A549 (cell line): ENCODE measurements around the gene SLC37A1. TPM values are rescaled to one million over a fixed set of nuclear protein-coding genes. Genes with fewer than 3 reads are reported as not detected.

ENCODE experiments used
- ATAC-seq, 2 experiments: fragments of 200-7000 bp in 1 of 2; fragments of >200 bp in 1 of 2; cut with Nextera tagmentation in 1 of 2; cut with Tn5 transposase in 1 of 2; 3 replicates each; pipeline versions ENCODE4 v1.8.0 to v1.9.1; 2018 to 2020; ENCODE audit warnings: mild to moderate bottlenecking in 1 of 2, moderate library complexity in 1 of 2
- CTCF ChIA-PET: fragments of 300-600 bp; sonication (Branson Sonifier 250); formaldehyde crosslinking; extraction: SDS; loops from one replicate; lab custom pipeline; 2021; ENCODE audit warnings: antibody characterized with exemption, inconsistent platforms; lab: Yijun Ruan, JAX
- POLR2A ChIA-PET: fragments of 350-600 bp; formaldehyde crosslinking; extraction: SDS; loops from one replicate; lab custom pipeline; 2021; ENCODE audit warnings: antibody characterized with exemption, inconsistent platforms; lab: Yijun Ruan, JAX
- DNase-seq, 2 experiments: peaks; one replicate each; pipeline versions ENCODE4 v3.0.0 to v3.0.0-alpha.2; 2011 to 2016; ENCODE audit warnings: low read depth in 1 of 2, low spot score in 1 of 2
- FAIRE-seq: peaks from 2 replicates; lab custom pipeline; 2011; peaks lifted over from hg19 to GRCh38; lab: Jason Lieb, UNC
- H3K27ac ChIP-seq, 2 experiments: fragments of >200 bp; sonication (Bioruptor Twin); formaldehyde crosslinking; 3 replicates each; pipeline ENCODE4 v1.5.1; 2016 to 2017
- H3K4me1 ChIP-seq: fragments of >200 bp; sonication (Bioruptor Twin); formaldehyde crosslinking; 3 replicates; pipeline ENCODE4 v1.6.1; 2016
- H3K4me2 ChIP-seq: fragments of >200 bp; sonication (Bioruptor Twin); formaldehyde crosslinking; 3 replicates; pipeline ENCODE4 v1.6.1; 2016
- H3K4me3 ChIP-seq: fragments of >200 bp; sonication (Bioruptor Twin); formaldehyde crosslinking; 3 replicates; pipeline ENCODE4 v1.5.1; 2016
- H3K9me3 ChIP-seq: fragments of >200 bp; sonication (Bioruptor Twin); formaldehyde crosslinking; 3 replicates; pipeline ENCODE4 v1.6.1; 2016
- CEBPB ChIP-seq, 2 experiments: fragments of >200 bp in 1 of 2; sonication (Bioruptor Twin) in 1 of 2; formaldehyde crosslinking in 1 of 2; IDR thresholded peaks; 2 replicates each; pipeline ENCODE4 v1.6.1; 2012 to 2016
- CHD2 ChIP-seq: fragments of 150-350 bp; IDR thresholded peaks from 2 replicates; pipeline ENCODE4 v1.6.1; 2014; ENCODE audit warnings: low read length; ENCODE audit not compliant: partially characterized antibody
- CTCF ChIP-seq: fragments of >200 bp; sonication (Bioruptor Twin); formaldehyde crosslinking; IDR thresholded peaks from 3 replicates; pipeline ENCODE4 v1.5.1; 2016
- EP300 ChIP-seq, 2 experiments: fragments of >200 bp; sonication (Bioruptor Twin); formaldehyde crosslinking; IDR thresholded peaks; 2 replicates in 1 of 2; 3 replicates in 1 of 2; pipeline ENCODE4 v1.6.1; 2016 to 2017
- ESRRA ChIP-seq: fragments of 150-350 bp; IDR thresholded peaks from 2 replicates; pipeline ENCODE4 v1.6.1; 2014; ENCODE audit warnings: mild to moderate bottlenecking, low read length, borderline replicate concordance
- FOSB ChIP-seq: fragments of 250-450 bp; sonication (Bioruptor Pico); IDR thresholded peaks from 2 replicates; pipeline ENCODE4 v1.5.0; 2020; ENCODE audit warnings: mild to moderate bottlenecking, moderate library complexity
- FOSL2 ChIP-seq, 2 experiments: fragments of 450-650 bp in 1 of 2; fragments of >200 bp in 1 of 2; sonication (Bioruptor Twin) in 1 of 2; formaldehyde crosslinking; IDR thresholded peaks; 2 replicates each; pipeline versions ENCODE4 v1.5.0 to v1.6.1; 2016 to 2020; ENCODE audit warnings: mild to moderate bottlenecking in 1 of 2, moderate library complexity in 1 of 2
- GATA3 ChIP-seq: IDR thresholded peaks from 2 replicates; pipeline ENCODE4 v1.6.1; 2012; ENCODE audit warnings: borderline replicate concordance
- HES2 ChIP-seq: fragments of >200 bp; sonication (Bioruptor Twin); formaldehyde crosslinking; IDR thresholded peaks from 2 replicates; pipeline ENCODE4 v1.6.1; 2016
- HEYL ChIP-seq: fragments of 250-450 bp; sonication (Bioruptor Pico); IDR thresholded peaks from 2 replicates; pipeline ENCODE4 v1.8.0; 2021; ENCODE audit warnings: mild to moderate bottlenecking, moderate library complexity
- JUN ChIP-seq, 2 experiments: fragments of >200 bp; sonication (Bioruptor Twin); formaldehyde crosslinking; IDR thresholded peaks; 2 replicates in 1 of 2; 3 replicates in 1 of 2; pipeline ENCODE4 v1.6.1; 2016 to 2017
- KDM5A ChIP-seq: fragments of 200-600 bp; sonication (generic); IDR thresholded peaks from 2 replicates; pipeline ENCODE4 v1.6.1; 2016; ENCODE audit warnings: antibody characterized with exemption, mild to moderate bottlenecking
- MAFK ChIP-seq: fragments of 450-650 bp; IDR thresholded peaks from 2 replicates; pipeline ENCODE4 v1.6.1; 2014; ENCODE audit not compliant: partially characterized antibody
- MAZ ChIP-seq: fragments of 150-350 bp; IDR thresholded peaks from 2 replicates; pipeline ENCODE4 v1.6.1; 2014; ENCODE audit warnings: antibody characterized with exemption, low read depth, low read length, borderline replicate concordance
- MYC ChIP-seq: IDR thresholded peaks from 2 replicates; pipeline ENCODE4 v1.6.1; 2012; ENCODE audit warnings: mild to moderate bottlenecking, inconsistent platforms, low read length, improper control_type of control experiment, borderline replicate concordance
- NFE2L2 ChIP-seq: fragments of 150-350 bp; conservative IDR thresholded peaks from 2 replicates; pipeline ENCODE4 v1.6.1; 2014; ENCODE audit warnings: low read length
- NPAS2 ChIP-seq: fragments of 250-450 bp; sonication (Bioruptor Pico); IDR thresholded peaks from 2 replicates; pipeline ENCODE4 v1.8.0; 2022; ENCODE audit warnings: mild to moderate bottlenecking, moderate library complexity, borderline replicate concordance
- RARB ChIP-seq: fragments of 250-450 bp; sonication (Bioruptor Pico); IDR thresholded peaks from 2 replicates; pipeline ENCODE4 v1.8.0; 2021; ENCODE audit warnings: mild to moderate bottlenecking, moderate library complexity
- RCOR1 ChIP-seq: fragments of 150-350 bp; IDR thresholded peaks from 2 replicates; pipeline ENCODE4 v1.6.1; 2014; ENCODE audit warnings: antibody characterized with exemption, low read length, low read depth
- RFX5 ChIP-seq: fragments of 450-650 bp; IDR thresholded peaks from 2 replicates; pipeline ENCODE4 v1.7.1; 2014; ENCODE audit warnings: antibody characterized with exemption, mild to moderate bottlenecking, moderate library complexity
- TFCP2L1 ChIP-seq: fragments of 250-450 bp; sonication (Bioruptor Pico); IDR thresholded peaks from 2 replicates; pipeline ENCODE4 v1.5.0; 2021; ENCODE audit warnings: mild to moderate bottlenecking
- ZC3H11A ChIP-seq: fragments of 450-650 bp; IDR thresholded peaks from 2 replicates; pipeline ENCODE4 v1.6.1; 2014; ENCODE audit warnings: antibody characterized with exemption, mild to moderate bottlenecking
- ZFP36 ChIP-seq: fragments of 450-650 bp; IDR thresholded peaks from 2 replicates; pipeline ENCODE4 v1.6.1; 2014; ENCODE audit warnings: borderline replicate concordance; ENCODE audit not compliant: partially characterized antibody
- ZNF302 ChIP-seq: fragments of 250-450 bp; sonication (Bioruptor Pico); IDR thresholded peaks from 2 replicates; pipeline ENCODE4 v1.9.0; 2021; ENCODE audit warnings: inconsistent platforms, mild to moderate bottlenecking, moderate library complexity
- WGBS: methylation state at CpG from one replicate; pipeline ENCODE4 v1.1.6; 2017; ENCODE audit errors: missing lambda C conversion rate; 5-methylcytosine and 5-hydroxymethylcytosine counted together
- polyA plus RNA-seq, 4 experiments: library from polyadenylated mRNA; depleted of rRNA in 3 of 4; stranded (reverse); fragments of >200 nt; fragmentation: RNase III in 1 of 4; extraction: RNeasy Plus Mini Kit Qiagen cat#74134 plus additional on column Dnase treatment in 1 of 4; gene quantifications; 2 replicates in 3 of 4; 3 replicates in 1 of 4; pipeline ENCODE4 v1.2.3, GENCODE V29; 2011 to 2017
- TF ChIP-seq, protein P1 (sequence below): fragments of >200 bp; sonication (Bioruptor Twin); formaldehyde crosslinking; IDR thresholded peaks from 3 replicates; pipeline ENCODE4 v1.6.1; 2016

SLC37A1 gene
- polyA plus RNA-seq, 2 of the 4 experiments (the other 2 are of a cell fraction) = 1.9 to 2.1 TPM

- H3K27ac ChIP-seq = no peak overlapping the region
- ATAC-seq = no peak
- ChIA-PET CTCF (no interaction called here), POLR2A (no interaction called here)
- DNase-seq = no peak
- H3K4me1 ChIP-seq = no peaks in the 10 kb centered on the region
- H3K4me2 ChIP-seq = no peak overlapping the region
- no peak for FAIRE-seq
- TF ChIP-seq CEBPB (IDR thresholded peaks at IDR 0.05) (no peak), FOSL2 (IDR thresholded peaks at IDR 0.05) (no peak), FOSL2 (CRISPR knock-in tag; IDR thresholded peaks at IDR 0.05) (no peak), MAZ (no peak), HES2 (no peak), ZNF302 (CRISPR knock-in tag) (no peak), ZFP36 (no peak), JUN (IDR thresholded peaks at IDR 0.05) (no peak), MYC (no peak), ESRRA (no peak), CHD2 (no peak), KDM5A (no peak), NPAS2 (no peak), RFX5 (no peak), HEYL (CRISPR knock-in tag) (no peak), MAFK (no peak), RCOR1 (no peak)
- TF ChIP-seq, protein P1, sequence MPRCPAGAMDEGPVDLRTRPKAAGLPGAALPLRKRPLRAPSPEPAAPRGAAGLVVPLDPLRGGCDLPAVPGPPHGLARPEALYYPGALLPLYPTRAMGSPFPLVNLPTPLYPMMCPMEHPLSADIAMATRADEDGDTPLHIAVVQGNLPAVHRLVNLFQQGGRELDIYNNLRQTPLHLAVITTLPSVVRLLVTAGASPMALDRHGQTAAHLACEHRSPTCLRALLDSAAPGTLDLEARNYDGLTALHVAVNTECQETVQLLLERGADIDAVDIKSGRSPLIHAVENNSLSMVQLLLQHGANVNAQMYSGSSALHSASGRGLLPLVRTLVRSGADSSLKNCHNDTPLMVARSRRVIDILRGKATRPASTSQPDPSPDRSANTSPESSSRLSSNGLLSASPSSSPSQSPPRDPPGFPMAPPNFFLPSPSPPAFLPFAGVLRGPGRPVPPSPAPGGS = no peak
- H3K9me3 ChIP-seq = no peaks in the 10 kb centered on the region
- WGBS = 72% methylated on average over 5 of the region's 5 CpGs
- no peak overlapping the region for H3K4me3 ChIP-seq
These were observed 16.5 kb downstream of the SLC37A1 start for GRCh38 chr21:42530167-42530518.

DNA sequence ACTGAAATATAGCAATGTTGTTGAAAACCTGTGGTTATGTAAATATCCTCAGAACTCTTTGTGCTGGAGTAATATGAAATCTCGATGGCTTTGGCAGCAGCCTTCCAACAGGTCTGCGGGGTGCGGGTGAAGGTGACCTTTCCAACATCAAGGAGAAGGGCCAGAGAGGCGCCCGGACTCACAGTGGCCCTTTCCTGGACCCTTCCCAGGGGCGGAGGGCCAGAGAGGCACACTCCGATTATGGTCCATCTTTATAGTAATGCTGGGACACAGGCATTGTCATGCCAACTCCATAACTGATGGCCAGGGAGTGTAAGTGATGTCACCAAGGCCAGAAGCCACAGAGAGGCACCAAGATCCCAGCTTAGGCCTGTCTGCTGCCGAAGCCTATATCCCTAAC lies 18.1 kb downstream of the SLC37A1 start:
- DNase-seq (no peak), ATAC-seq (no peak), FAIRE-seq (no peak)
- CTCF ChIA-PET = interaction anchor here (1.7 kb wide), 1 partner anchor 10 kb away, joined by 4 read pairs; no protein-coding TSS in a partner anchor
- no peaks in the 10 kb centered on the region for H3K9me3 ChIP-seq
- POLR2A ChIA-PET = no interaction called here
- H3K4me2 ChIP-seq = no peak overlapping the region
- H3K4me3 ChIP-seq = no peak overlapping the region
- WGBS = 86% methylated on average over 8 of the region's 8 CpGs
- no peak for TF ChIP-seq TFCP2L1 (CRISPR knock-in tag)
- no peak for TF ChIP-seq GATA3
- no peak for TF ChIP-seq KDM5A
- no peak for TF ChIP-seq RARB (CRISPR knock-in tag)
- TF ChIP-seq ZNF302 (CRISPR knock-in tag) = no peak
- TF ChIP-seq FOSB (CRISPR knock-in tag) = no peak
- TF ChIP-seq ZC3H11A = no peak
- no peak for TF ChIP-seq CTCF
- TF ChIP-seq HEYL (CRISPR knock-in tag) = no peak
- TF ChIP-seq RCOR1 = no peak
- no peak for TF ChIP-seq EP300 (IDR thresholded peaks at IDR 0.05)
- no peak for TF ChIP-seq MAZ
- TF ChIP-seq NFE2L2 = no peak
- H3K4me1 ChIP-seq = no peaks in the 10 kb centered on the region
- H3K27ac ChIP-seq = no peak overlapping the region
